ENCODE measurements around the gene ABCG8.

DNA sequence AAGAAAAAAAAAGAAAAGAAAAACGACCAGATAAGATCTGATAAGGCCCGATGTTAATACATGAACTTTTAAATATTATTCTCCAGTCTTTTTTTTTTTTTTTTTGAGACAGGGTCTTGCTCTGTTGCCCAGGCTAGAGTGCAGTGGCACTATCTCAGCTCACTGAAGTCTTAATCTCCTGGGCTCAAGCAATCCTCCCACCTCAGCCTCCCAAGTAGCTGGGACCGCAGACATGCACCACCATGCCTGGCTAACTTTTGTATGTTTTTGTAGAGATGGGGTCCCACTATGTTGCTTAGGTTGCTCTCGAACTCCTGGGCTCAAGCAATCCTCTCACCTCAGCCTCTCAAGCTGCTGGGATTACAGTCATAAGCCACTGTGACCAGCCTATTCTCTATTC is 1.7 kb upstream of the ABCG8 start:
- TF ChIP-seq, protein P1, sequence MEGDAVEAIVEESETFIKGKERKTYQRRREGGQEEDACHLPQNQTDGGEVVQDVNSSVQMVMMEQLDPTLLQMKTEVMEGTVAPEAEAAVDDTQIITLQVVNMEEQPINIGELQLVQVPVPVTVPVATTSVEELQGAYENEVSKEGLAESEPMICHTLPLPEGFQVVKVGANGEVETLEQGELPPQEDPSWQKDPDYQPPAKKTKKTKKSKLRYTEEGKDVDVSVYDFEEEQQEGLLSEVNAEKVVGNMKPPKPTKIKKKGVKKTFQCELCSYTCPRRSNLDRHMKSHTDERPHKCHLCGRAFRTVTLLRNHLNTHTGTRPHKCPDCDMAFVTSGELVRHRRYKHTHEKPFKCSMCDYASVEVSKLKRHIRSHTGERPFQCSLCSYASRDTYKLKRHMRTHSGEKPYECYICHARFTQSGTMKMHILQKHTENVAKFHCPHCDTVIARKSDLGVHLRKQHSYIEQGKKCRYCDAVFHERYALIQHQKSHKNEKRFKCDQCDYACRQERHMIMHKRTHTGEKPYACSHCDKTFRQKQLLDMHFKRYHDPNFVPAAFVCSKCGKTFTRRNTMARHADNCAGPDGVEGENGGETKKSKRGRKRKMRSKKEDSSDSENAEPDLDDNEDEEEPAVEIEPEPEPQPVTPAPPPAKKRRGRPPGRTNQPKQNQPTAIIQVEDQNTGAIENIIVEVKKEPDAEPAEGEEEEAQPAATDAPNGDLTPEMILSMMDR (IDR thresholded peaks at IDR 0.05): no peak
- TF ChIP-seq POLR2A (IDR thresholded peaks at IDR 0.05): no peak

Measured in lower leg skin (tissue), 3 donors.